HEK293 (cell line): ENCODE data around the gene SLC2A9.

Experiments
- CTCF ChIA-PET: fragments of 350-600 bp; formaldehyde crosslinking; extraction: SDS; loops from one replicate; lab custom pipeline; 2021; ENCODE audit warnings: antibody characterized with exemption; lab: Yijun Ruan, JAX
- POLR2A ChIA-PET: fragments of 300-600 bp; formaldehyde crosslinking; extraction: SDS; loops from one replicate; lab custom pipeline; 2020; ENCODE audit warnings: antibody characterized with exemption, inconsistent platforms; lab: Yijun Ruan, JAX
- H3K27ac ChIP-seq: fragments of 200-500 bp; sonication (Bioruptor generic); 2 replicates; pipeline ENCODE4 v1.5.1; 2014; ENCODE audit warnings: low read depth, low read length, control low read depth, inconsistent platforms; ENCODE audit errors: extremely low read depth
- H3K36me3 ChIP-seq, 2 experiments: fragments of 200-500 bp in 1 of 2; sonication (Bioruptor generic) in 1 of 2; 1 replicate in 1 of 2; 2 replicates in 1 of 2; pipeline ENCODE4 v1.5.1; 2014 to 2017; ENCODE audit warnings: inconsistent platforms in 2 of 2, low read length in 2 of 2; ENCODE audit not compliant: control insufficient read depth in 2 of 2, insufficient read depth in 1 of 2
- H3K4me1 ChIP-seq: fragments of 200-500 bp; sonication (Bioruptor generic); 2 replicates; pipeline ENCODE4 v1.5.1; 2014; ENCODE audit warnings: mild to moderate bottlenecking, low read length, inconsistent platforms; ENCODE audit not compliant: control insufficient read depth, insufficient read depth
- H3K4me3 ChIP-seq: 2 replicates; pipeline ENCODE4 v1.5.1; 2011; ENCODE audit warnings: low read depth, mild to moderate bottlenecking, control low read depth, low read length, moderate library complexity
- H3K9me3 ChIP-seq: fragments of 200-500 bp; sonication (Bioruptor generic); 2 replicates; pipeline ENCODE4 v1.5.1; 2014; ENCODE audit warnings: low read depth, low read length, inconsistent platforms; ENCODE audit not compliant: control insufficient read depth, insufficient read depth
- FEZF1 ChIP-seq: fragments of 450-650 bp; formaldehyde crosslinking; IDR thresholded peaks from 2 replicates; pipeline ENCODE4 v1.5.1; 2016; ENCODE audit warnings: missing biosample characterization, missing genetic modification characterization
- SCRT2 ChIP-seq: fragments of 450-650 bp; formaldehyde crosslinking; IDR thresholded peaks from 2 replicates; pipeline ENCODE4 v1.5.1; 2016; ENCODE audit warnings: missing biosample characterization, missing genetic modification characterization
- WT1 ChIP-seq: fragments of 450-650 bp; formaldehyde crosslinking; IDR thresholded peaks from 2 replicates; pipeline ENCODE4 v1.5.1; 2016; ENCODE audit warnings: missing biosample characterization, missing genetic modification characterization
- ZNF132 ChIP-seq: fragments of 450-650 bp; formaldehyde crosslinking; IDR thresholded peaks from 2 replicates; pipeline ENCODE4 v1.5.1; 2017; ENCODE audit warnings: missing biosample characterization, missing genetic modification characterization, borderline replicate concordance
- ZNF26 ChIP-seq: fragments of 450-650 bp; formaldehyde crosslinking; IDR thresholded peaks from 2 replicates; pipeline ENCODE4 v1.5.1; 2016; ENCODE audit warnings: missing biosample characterization, missing genetic modification characterization
- ZNF571 ChIP-seq: fragments of 450-650 bp; formaldehyde crosslinking; IDR thresholded peaks from 2 replicates; pipeline ENCODE4 v1.5.0; 2017; ENCODE audit warnings: missing biosample characterization, missing genetic modification characterization
- ZNF768 ChIP-seq: fragments of 450-650 bp; formaldehyde crosslinking; IDR thresholded peaks from 2 replicates; pipeline ENCODE4 v1.5.1; 2018; ENCODE audit warnings: missing biosample characterization, mild to moderate bottlenecking, missing genetic modification characterization
- TF ChIP-seq, protein P1 (sequence below): fragments of 450-650 bp; formaldehyde crosslinking; IDR thresholded peaks from 2 replicates; pipeline ENCODE4 v1.5.1; 2016; ENCODE audit warnings: missing biosample characterization, missing genetic modification characterization
- TF ChIP-seq, protein P2 (sequence below): fragments of 450-650 bp; formaldehyde crosslinking; conservative IDR thresholded peaks from 2 replicates; pipeline ENCODE4 v1.5.1; 2016; ENCODE audit warnings: low read depth, missing biosample characterization, missing genetic modification characterization
- TF ChIP-seq, protein P3 (sequence below): fragments of 450-650 bp; formaldehyde crosslinking; IDR thresholded peaks from 2 replicates; pipeline ENCODE4 v1.5.1; 2017; ENCODE audit warnings: missing biosample characterization, mild to moderate bottlenecking, missing genetic modification characterization, moderate library complexity
- TF ChIP-seq, protein P4 (sequence below): fragments of 450-650 bp; formaldehyde crosslinking; conservative IDR thresholded peaks from 2 replicates; pipeline ENCODE4 v1.5.1; 2016; ENCODE audit warnings: low read depth, missing biosample characterization, missing genetic modification characterization

Gene SLC2A9

GRCh38 chr4:9867751-9868425 lies 153.4 kb downstream of the SLC2A9 start:
- H3K27ac ChIP-seq, result no peak overlapping the region
- POLR2A ChIA-PET, result no interaction called here
- H3K9me3 ChIP-seq, result no peaks in the 10 kb centered on the region
- TF ChIP-seq SCRT2, result no peak
- TF ChIP-seq, protein P1, sequence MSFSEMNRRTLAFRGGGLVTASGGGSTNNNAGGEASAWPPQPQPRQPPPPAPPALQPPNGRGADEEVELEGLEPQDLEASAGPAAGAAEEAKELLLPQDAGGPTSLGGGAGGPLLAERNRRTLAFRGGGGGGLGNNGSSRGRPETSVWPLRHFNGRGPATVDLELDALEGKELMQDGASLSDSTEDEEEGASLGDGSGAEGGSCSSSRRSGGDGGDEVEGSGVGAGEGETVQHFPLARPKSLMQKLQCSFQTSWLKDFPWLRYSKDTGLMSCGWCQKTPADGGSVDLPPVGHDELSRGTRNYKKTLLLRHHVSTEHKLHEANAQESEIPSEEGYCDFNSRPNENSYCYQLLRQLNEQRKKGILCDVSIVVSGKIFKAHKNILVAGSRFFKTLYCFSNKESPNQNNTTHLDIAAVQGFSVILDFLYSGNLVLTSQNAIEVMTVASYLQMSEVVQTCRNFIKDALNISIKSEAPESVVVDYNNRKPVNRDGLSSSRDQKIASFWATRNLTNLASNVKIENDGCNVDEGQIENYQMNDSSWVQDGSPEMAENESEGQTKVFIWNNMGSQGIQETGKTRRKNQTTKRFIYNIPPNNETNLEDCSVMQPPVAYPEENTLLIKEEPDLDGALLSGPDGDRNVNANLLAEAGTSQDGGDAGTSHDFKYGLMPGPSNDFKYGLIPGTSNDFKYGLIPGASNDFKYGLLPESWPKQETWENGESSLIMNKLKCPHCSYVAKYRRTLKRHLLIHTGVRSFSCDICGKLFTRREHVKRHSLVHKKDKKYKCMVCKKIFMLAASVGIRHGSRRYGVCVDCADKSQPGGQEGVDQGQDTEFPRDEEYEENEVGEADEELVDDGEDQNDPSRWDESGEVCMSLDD (tag by site-specific recombination), result no peak
- TF ChIP-seq, protein P2, sequence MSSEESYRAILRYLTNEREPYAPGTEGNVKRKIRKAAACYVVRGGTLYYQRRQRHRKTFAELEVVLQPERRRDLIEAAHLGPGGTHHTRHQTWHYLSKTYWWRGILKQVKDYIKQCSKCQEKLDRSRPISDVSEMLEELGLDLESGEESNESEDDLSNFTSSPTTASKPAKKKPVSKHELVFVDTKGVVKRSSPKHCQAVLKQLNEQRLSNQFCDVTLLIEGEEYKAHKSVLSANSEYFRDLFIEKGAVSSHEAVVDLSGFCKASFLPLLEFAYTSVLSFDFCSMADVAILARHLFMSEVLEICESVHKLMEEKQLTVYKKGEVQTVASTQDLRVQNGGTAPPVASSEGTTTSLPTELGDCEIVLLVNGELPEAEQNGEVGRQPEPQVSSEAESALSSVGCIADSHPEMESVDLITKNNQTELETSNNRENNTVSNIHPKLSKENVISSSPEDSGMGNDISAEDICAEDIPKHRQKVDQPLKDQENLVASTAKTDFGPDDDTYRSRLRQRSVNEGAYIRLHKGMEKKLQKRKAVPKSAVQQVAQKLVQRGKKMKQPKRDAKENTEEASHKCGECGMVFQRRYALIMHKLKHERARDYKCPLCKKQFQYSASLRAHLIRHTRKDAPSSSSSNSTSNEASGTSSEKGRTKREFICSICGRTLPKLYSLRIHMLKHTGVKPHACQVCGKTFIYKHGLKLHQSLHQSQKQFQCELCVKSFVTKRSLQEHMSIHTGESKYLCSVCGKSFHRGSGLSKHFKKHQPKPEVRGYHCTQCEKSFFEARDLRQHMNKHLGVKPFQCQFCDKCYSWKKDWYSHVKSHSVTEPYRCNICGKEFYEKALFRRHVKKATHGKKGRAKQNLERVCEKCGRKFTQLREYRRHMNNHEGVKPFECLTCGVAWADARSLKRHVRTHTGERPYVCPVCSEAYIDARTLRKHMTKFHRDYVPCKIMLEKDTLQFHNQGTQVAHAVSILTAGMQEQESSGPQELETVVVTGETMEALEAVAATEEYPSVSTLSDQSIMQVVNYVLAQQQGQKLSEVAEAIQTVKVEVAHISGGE, result no peak
- TF ChIP-seq WT1 (tag by site-specific recombination), result no peak
- TF ChIP-seq, all 188 proteins: peak for 0
- CTCF ChIA-PET, result no interaction called here
- Histone ChIP-seq H3K4me3 (no peak overlapping the region), H3K36me3 (no peaks in the 10 kb centered on the region), H3K4me1 (no peaks in the 10 kb centered on the region)

- Histone ChIP-seq H3K27ac (no peak overlapping the region), H3K4me1 (no peaks in the 10 kb centered on the region), H3K4me3 (no peak overlapping the region), H3K36me3 (no peaks in the 10 kb centered on the region), H3K9me3 (no peaks in the 10 kb centered on the region)
- POLR2A ChIA-PET, result no interaction called here
- CTCF ChIA-PET, result no interaction called here
- TF ChIP-seq FEZF1 (no peak), ZNF132 (tag by site-specific recombination) (no peak), ZNF26 (tag by site-specific recombination) (no peak), ZNF768 (tag by site-specific recombination) (no peak), ZNF571 (no peak)
- TF ChIP-seq, protein P1 (tag by site-specific recombination), result no peak
- TF ChIP-seq, protein P3, sequence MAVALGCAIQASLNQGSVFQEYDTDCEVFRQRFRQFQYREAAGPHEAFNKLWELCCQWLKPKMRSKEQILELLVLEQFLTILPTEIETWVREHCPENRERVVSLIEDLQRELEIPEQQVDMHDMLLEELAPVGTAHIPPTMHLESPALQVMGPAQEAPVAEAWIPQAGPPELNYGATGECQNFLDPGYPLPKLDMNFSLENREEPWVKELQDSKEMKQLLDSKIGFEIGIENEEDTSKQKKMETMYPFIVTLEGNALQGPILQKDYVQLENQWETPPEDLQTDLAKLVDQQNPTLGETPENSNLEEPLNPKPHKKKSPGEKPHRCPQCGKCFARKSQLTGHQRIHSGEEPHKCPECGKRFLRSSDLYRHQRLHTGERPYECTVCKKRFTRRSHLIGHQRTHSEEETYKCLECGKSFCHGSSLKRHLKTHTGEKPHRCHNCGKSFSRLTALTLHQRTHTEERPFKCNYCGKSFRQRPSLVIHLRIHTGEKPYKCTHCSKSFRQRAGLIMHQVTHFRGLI (tag by site-specific recombination), result no peak
- TF ChIP-seq, protein P4, sequence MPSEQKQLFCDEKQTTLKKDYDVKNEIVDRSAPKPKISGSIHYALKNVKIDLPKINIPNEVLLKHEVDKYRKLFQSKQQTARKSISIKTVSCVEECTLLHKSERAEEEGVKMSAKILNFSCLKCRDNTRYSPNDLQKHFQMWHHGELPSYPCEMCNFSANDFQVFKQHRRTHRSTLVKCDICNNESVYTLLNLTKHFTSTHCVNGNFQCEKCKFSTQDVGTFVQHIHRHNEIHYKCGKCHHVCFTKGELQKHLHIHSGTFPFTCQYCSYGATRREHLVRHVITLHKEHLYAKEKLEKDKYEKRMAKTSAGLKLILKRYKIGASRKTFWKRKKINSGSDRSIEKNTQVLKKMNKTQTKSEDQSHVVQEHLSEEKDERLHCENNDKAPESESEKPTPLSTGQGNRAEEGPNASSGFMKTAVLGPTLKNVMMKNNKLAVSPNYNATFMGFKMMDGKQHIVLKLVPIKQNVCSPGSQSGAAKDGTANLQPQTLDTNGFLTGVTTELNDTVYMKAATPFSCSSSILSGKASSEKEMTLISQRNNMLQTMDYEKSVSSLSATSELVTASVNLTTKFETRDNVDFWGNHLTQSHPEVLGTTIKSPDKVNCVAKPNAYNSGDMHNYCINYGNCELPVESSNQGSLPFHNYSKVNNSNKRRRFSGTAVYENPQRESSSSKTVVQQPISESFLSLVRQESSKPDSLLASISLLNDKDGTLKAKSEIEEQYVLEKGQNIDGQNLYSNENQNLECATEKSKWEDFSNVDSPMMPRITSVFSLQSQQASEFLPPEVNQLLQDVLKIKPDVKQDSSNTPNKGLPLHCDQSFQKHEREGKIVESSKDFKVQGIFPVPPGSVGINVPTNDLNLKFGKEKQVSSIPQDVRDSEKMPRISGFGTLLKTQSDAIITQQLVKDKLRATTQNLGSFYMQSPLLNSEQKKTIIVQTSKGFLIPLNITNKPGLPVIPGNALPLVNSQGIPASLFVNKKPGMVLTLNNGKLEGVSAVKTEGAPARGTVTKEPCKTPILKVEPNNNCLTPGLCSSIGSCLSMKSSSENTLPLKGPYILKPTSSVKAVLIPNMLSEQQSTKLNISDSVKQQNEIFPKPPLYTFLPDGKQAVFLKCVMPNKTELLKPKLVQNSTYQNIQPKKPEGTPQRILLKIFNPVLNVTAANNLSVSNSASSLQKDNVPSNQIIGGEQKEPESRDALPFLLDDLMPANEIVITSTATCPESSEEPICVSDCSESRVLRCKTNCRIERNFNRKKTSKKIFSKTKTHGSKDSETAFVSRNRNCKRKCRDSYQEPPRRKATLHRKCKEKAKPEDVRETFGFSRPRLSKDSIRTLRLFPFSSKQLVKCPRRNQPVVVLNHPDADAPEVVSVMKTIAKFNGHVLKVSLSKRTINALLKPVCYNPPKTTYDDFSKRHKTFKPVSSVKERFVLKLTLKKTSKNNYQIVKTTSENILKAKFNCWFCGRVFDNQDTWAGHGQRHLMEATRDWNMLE (tag by site-specific recombination), result no peak
These were observed 154.4 kb downstream of the SLC2A9 start for GRCh38 chr4:9866931-9867330.
